HUES48 (cell line): ENCODE data around the gene TRIM43B.
"Not testable (repeated sequence)": the region's sequence is repeated elsewhere in the genome, so short reads cannot be mapped to it uniquely, and the experiment has no call there.

Experiments
- H3K27ac ChIP-seq: one replicate; pipeline ENCODE4 v1.7.0; 2013; ENCODE audit warnings: low read depth, low read length, inconsistent platforms
- H3K27me3 ChIP-seq: 2 replicates; pipeline ENCODE4 v1.6.1; 2013; ENCODE audit warnings: mild to moderate bottlenecking, low read length; ENCODE audit not compliant: control insufficient read depth, insufficient read depth
- H3K36me3 ChIP-seq: 2 replicates; pipeline ENCODE4 v1.6.1; 2013; ENCODE audit warnings: low read length; ENCODE audit not compliant: control insufficient read depth, insufficient read depth
- H3K4me1 ChIP-seq: 2 replicates; pipeline ENCODE4 v1.6.1; 2013; ENCODE audit warnings: mild to moderate bottlenecking, low read length; ENCODE audit not compliant: control insufficient read depth, insufficient read depth
- H3K4me3 ChIP-seq: 2 replicates; pipeline ENCODE4 v1.5.1; 2013; ENCODE audit warnings: mild to moderate bottlenecking, low read depth, low read length
- H3K9ac ChIP-seq: 2 replicates; pipeline ENCODE4 v1.6.1; 2013; ENCODE audit warnings: mild to moderate bottlenecking, low read depth, low read length, moderate library complexity
- H3K9me3 ChIP-seq: 2 replicates; pipeline ENCODE4 v1.6.1; 2013; ENCODE audit warnings: low read length; ENCODE audit not compliant: control insufficient read depth, insufficient read depth

The TRIM43B gene

GRCh38 chr2:95433373-95433772, 51.2 kb downstream of the TRIM43B start:
- H3K9ac ChIP-seq, H3K27ac ChIP-seq, H3K9me3 ChIP-seq, H3K4me1 ChIP-seq, H3K36me3 ChIP-seq, H3K4me3 ChIP-seq, H3K27me3 ChIP-seq: not testable (repeated sequence)

- not testable (repeated sequence) for H3K9ac ChIP-seq, H3K9me3 ChIP-seq, H3K4me3 ChIP-seq, H3K36me3 ChIP-seq, H3K4me1 ChIP-seq, H3K27me3 ChIP-seq, H3K27ac ChIP-seq
Measured at GRCh38 chr2:95429748-95430467, 54.6 kb downstream of the TRIM43B start.

- not testable (repeated sequence) for H3K27me3 ChIP-seq, H3K4me3 ChIP-seq, H3K27ac ChIP-seq, H3K4me1 ChIP-seq, H3K9ac ChIP-seq, H3K9me3 ChIP-seq, H3K36me3 ChIP-seq
Measured at GRCh38 chr2:95427196-95427867, 57.2 kb downstream of the TRIM43B start.
